Heart right ventricle (tissue), 16 donors: ENCODE data around the gene GSE1. TPM values are rescaled to one million over a fixed set of nuclear protein-coding genes. Genes with fewer than 3 reads are reported as not detected.

ENCODE experiments used
- ATAC-seq, 8 donors: fragments of 200-7000 bp; cut with Tn5 transposase; one replicate each; pipeline ENCODE4 v1.9.1; 2020; ENCODE audit warnings: mild to moderate bottlenecking in 8 of 8, moderate library complexity in 8 of 8, moderate number of reproducible peaks in 1 of 8
- DNase-seq, 2 donors: peaks; one replicate each; pipeline ENCODE4 v3.0.0-alpha.2; 2020
- H3K27ac ChIP-seq, 10 donors: fragments of 200-600 bp; sonication (generic) in 2 of 10; one replicate each; pipeline versions ENCODE4 v1.5.0 to v1.8.0; 2020 to 2022; ENCODE audit warnings: mild to moderate bottlenecking in 3 of 10
- H3K27me3 ChIP-seq, 7 donors: fragments of 200-600 bp; one replicate each; pipeline ENCODE4 v1.8.0; 2021 to 2022; ENCODE audit warnings: mild to moderate bottlenecking in 2 of 7
- H3K36me3 ChIP-seq, 9 donors: fragments of 200-600 bp; sonication (generic) in 1 of 9; one replicate each; pipeline versions ENCODE4 v1.5.0 to v1.8.0; 2020 to 2022; ENCODE audit warnings: mild to moderate bottlenecking in 2 of 9
- H3K4me1 ChIP-seq, 9 donors: fragments of 200-600 bp; sonication (generic) in 1 of 9; one replicate each; pipeline versions ENCODE4 v1.5.0 to v1.8.0; 2020 to 2022; ENCODE audit warnings: mild to moderate bottlenecking in 4 of 9
- H3K4me3 ChIP-seq, 10 donors: fragments of 200-600 bp; sonication (generic) in 2 of 10; one replicate each; pipeline versions ENCODE4 v1.5.0 to v1.8.0; 2020 to 2022; ENCODE audit warnings: mild to moderate bottlenecking in 7 of 10, moderate library complexity in 2 of 10
- H3K9me3 ChIP-seq, 11 donors: fragments of 200-600 bp in 10 of 11; sonication (generic) in 2 of 11; one replicate each; pipeline versions ENCODE4 v1.5.0 to v1.8.0; 2013 to 2022; ENCODE audit warnings: mild to moderate bottlenecking in 2 of 11, control low read depth in 1 of 11, moderate library complexity in 1 of 11
- WGBS, 2 donors: extraction: QIAGEN DNeasy Blood & Tissue Kit; methylation state at CpG; one replicate each; pipeline ENCODE4 v1.1.7; 2013; ENCODE audit warnings: inconsistent platforms in 1 of 2; 5-methylcytosine and 5-hydroxymethylcytosine counted together
- intact Hi-C, 10 donors: fragments of 100-400 bp; cut with DNase I; formaldehyde crosslinking; loops; one replicate each; pipeline versions ENCODE4 v1.11.1 to v1.14.2; 2022
- polyA plus RNA-seq, 2 donors: library from polyadenylated mRNA; stranded (reverse); fragments of 200-250 nt; gene quantifications; one replicate each; pipeline ENCODE4 v1.2.3, GENCODE V29; 2013
- total RNA-seq, 10 donors: library from RNA; stranded (reverse); fragmentation: NEBNext Ultra II Directional in 3 of 10; extraction: Animal tissue kit (Norgen Biotek cat#: 25700) in 3 of 10; gene quantifications; one replicate each; pipeline versions ENCODE4 v1.2.1 to v1.2.4, GENCODE V29; 2021 to 2023
- TF ChIP-seq, protein P1 (sequence below), 9 donors: fragments of 200-600 bp; sonication (generic) in 2 of 9; IDR thresholded peaks; one replicate each; pipeline versions ENCODE4 v1.5.0 to v1.8.0; 2021 to 2022; ENCODE audit warnings: antibody characterized with exemption in 9 of 9, mild to moderate bottlenecking in 5 of 9, moderate library complexity in 1 of 9
- donor health status: Arrhythmogenic right ventricular cardiomyopathy.
- donor health status: ischemic (EF 13 %, LVEDD 7.1; RV severe dilation, severe dysfunction).
- donor health status: healthy with polysubstance abuse.
- donor health status: DM: no; HTN: yes; CAD: no.
- donor health status: DM: no; HTN: no; CAD: no.
- donor health status: ischemic (EF 25% LVEDD 6.9; RV normal size, moderate dysfunction).
- donor health status: ischemic (EF 25% LVEDD 5.7; RV mildly dilated, moderate dysfunction).
- donor health status: healthy.
- donor health status: DM: yes; HTN: yes; CAD: no.
- donor health status: Ischemic cardiomyopathy.
- donor health status: ischemic (EF 35%, LVEDD 5.7; RV mildly dilated, moderate dysfunction).
- donor health status: nonischemic (EF 11% LVEDD 7.7; RV severe dilation, severe dysfunction).
- donor health status: DM: yes; HTN: yes; CAD: no.
- donor health status: PGD.
- donor health status: ischemic (EF 29% LVEDD 5.4; RV normal size, mild dysfunction).
- donor health status: nonischemic (EF 23%, LVEDD 6.1; RV moderate dilation, normal function).

GSE1 gene
- total and polyA plus RNA-seq, 12 donors = 15.6 to 53.2 (median 32.6) TPM

DNA sequence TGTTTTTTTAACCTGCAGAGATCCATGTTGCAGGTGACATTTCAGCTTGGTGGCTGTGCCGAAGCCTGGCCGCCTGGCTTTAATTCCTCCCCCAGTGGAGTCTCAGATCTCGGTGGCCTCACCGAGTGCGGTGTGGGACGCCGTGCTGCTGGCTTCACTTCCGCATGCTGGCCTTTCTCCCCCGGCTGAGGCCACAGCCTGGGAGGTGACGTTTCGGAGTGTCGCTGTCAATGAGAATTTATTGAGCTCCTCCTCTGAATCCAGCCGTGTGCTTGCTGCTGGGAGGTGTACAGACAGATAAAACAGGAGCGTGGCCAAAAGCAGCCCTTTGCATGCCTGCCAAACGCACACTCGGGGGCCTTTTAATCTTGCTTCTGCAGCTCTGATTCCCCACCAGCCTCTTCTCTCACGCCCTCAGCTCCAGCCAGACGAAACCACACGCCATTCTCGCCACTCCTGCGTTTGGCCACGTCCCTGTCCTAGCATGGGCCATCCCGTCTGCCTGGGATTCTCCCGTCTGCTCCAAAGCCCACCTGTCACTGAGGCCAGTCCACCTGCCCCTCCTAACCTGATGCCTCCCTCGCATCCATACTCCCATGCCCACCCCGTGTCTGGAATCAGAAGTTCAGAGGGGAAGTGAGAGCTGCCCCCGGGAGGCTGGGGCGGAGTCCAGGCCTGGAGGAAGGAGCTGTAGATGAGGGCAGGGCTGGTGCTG lies 3.6 kb downstream of the GSE1 start:
- Histone ChIP-seq H3K4me1 (peaks cover 22 to 70% (median 58%) of the 10 kb centered on the region in 9 donors), H3K27ac (peak overlapping the region; percentile 3 to 98 (median 92)), H3K27me3 (no peaks in the 10 kb centered on the region), H3K36me3 (no peaks in the 10 kb centered on the region), H3K9me3 (no peaks in the 10 kb centered on the region), H3K4me3 (peak overlapping the region in 6 of 10 donors; percentile 8 to 61 (median 18))
- DNase-seq = peak; percentile 49 to 64
- 35 to 44% methylated on average over 28 of the region's 28 CpGs for WGBS, 2 donors
- intact Hi-C loops = loop anchor here in 3 of 10 donors (10.0 kb wide), 3 partner anchors 222 to 342 kb away; no protein-coding TSS in a partner anchor
- TF ChIP-seq, protein P1, sequence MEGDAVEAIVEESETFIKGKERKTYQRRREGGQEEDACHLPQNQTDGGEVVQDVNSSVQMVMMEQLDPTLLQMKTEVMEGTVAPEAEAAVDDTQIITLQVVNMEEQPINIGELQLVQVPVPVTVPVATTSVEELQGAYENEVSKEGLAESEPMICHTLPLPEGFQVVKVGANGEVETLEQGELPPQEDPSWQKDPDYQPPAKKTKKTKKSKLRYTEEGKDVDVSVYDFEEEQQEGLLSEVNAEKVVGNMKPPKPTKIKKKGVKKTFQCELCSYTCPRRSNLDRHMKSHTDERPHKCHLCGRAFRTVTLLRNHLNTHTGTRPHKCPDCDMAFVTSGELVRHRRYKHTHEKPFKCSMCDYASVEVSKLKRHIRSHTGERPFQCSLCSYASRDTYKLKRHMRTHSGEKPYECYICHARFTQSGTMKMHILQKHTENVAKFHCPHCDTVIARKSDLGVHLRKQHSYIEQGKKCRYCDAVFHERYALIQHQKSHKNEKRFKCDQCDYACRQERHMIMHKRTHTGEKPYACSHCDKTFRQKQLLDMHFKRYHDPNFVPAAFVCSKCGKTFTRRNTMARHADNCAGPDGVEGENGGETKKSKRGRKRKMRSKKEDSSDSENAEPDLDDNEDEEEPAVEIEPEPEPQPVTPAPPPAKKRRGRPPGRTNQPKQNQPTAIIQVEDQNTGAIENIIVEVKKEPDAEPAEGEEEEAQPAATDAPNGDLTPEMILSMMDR (IDR thresholded peaks at IDR 0.05) = no peak
- ATAC-seq = peak in 5 of 8 donors; percentile 4 to 25 (median 11)

DNA sequence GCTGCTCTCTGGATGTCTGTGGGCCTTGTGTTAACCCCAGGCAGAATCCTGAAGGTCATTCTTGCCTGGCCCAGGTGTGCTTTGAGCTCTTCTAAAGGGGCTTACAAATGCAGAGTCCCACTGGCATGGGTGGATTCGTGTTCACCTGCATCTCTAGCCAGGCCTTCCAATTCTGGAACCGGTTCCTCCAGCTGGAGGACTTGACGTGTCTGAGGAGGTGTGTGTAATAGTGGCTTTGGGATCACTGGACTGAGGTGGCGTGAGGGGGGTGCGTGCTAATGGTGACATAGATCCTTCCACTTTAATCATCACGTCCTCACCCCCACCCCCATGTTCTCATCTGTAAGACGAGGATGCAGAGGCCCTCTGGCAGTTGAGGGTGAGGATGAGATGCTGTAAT lies 4.8 kb downstream of the GSE1 start:
- intact Hi-C loops = loop anchor here in 3 of 10 donors (10.0 kb wide), 3 partner anchors 223 to 343 kb away; no protein-coding TSS in a partner anchor
- no peaks in the 10 kb centered on the region for H3K36me3 ChIP-seq
- ATAC-seq = no peak
- 89 to 91% methylated on average over 7 of the region's 7 CpGs for WGBS, 2 donors
- H3K4me3 ChIP-seq = no peak overlapping the region
- DNase-seq = no peak
- H3K27ac ChIP-seq = no peak overlapping the region
- TF ChIP-seq, protein P1 (IDR thresholded peaks at IDR 0.05) = no peak
- H3K27me3 ChIP-seq = no peaks in the 10 kb centered on the region
- H3K9me3 ChIP-seq = no peaks in the 10 kb centered on the region
- peaks cover 22 to 70% (median 46%) of the 10 kb centered on the region in 9 donors for H3K4me1 ChIP-seq

DNA sequence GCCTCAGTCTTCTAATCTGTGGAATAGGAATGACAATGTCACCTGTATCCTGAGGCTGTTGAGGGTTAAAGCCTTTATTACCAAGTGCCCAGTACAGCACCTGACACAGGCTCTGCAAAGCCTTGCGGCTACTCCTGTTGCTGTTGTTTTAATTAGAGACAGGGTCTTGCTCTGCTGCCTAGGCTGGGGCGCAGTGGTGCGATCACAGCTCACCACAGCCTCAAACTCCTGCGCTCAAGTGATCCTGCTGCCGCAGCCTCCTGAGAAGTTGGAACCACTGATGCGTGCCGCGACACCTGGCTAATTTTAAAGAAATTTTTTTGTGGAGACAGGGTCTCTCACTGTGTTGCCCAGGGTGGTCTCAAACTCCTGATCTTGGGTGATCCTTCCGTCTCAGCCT lies 5.4 kb downstream of the GSE1 start:
- Histone ChIP-seq H3K4me3 (no peak overlapping the region), H3K9me3 (no peaks in the 10 kb centered on the region), H3K27ac (no peak overlapping the region), H3K36me3 (no peaks in the 10 kb centered on the region), H3K27me3 (no peaks in the 10 kb centered on the region), H3K4me1 (peaks cover 22 to 74% (median 43%) of the 10 kb centered on the region in 9 donors)
- 96 to 98% methylated on average over 9 of the region's 9 CpGs for whole genome bisulfite sequencing, 2 donors
- intact Hi-C loops = loop anchor here in 3 of 10 donors (10.0 kb wide), 3 partner anchors 224 to 344 kb away; no protein-coding TSS in a partner anchor
- no peak for DNase-seq
- TF ChIP-seq, protein P1 (IDR thresholded peaks at IDR 0.05) = no peak
- ATAC-seq = no peak

DNA sequence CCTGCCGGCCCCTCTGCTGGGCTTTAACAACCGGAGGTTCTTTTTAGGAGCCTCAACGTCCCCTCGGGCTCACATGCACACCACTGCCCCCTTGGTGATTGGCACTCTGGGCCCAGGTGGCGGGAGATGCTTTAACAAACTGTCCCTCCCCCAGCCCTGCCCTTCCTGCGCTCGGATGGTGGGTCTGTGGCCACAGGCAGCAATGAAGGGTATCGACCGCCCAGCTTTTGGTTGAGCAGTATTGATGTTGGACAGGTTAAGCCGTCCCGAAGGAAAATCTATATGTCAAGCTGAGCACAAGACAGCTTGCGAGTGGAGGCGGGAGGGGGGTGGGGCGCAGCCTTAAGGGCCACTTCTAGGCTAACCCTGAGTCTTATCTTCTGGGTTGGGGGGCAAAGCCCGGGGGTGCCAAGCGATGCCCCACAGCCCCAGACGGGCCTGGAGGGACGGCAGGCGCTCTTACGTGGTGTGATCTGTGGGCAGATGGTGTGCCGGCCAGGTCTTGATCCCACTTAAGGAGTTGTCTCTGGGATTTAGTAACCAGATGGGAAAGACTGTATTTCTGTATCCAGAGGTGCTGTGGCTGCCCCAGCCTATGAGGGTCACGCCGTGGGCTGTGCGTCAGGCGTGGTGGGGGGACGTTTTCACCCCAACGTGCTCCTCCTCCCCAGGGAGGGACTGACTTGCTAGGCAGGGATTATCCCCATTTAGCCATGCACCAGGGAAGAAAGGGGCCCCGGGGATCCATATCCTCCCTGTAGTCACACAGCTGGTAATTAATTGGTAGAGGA lies 6.2 kb downstream of the GSE1 start:
- Histone ChIP-seq H3K27ac (no peak overlapping the region), H3K4me1 (peaks cover 25 to 76% (median 42%) of the 10 kb centered on the region in 9 donors), H3K9me3 (no peaks in the 10 kb centered on the region), H3K27me3 (no peaks in the 10 kb centered on the region), H3K4me3 (no peak overlapping the region), H3K36me3 (no peaks in the 10 kb centered on the region)
- TF ChIP-seq, protein P1 (IDR thresholded peaks at IDR 0.05) = no peak
- intact Hi-C loops = loop anchor here in 3 of 10 donors (10.0 kb wide), 3 partner anchors 224 to 344 kb away; no protein-coding TSS in a partner anchor
- 91 to 92% methylated on average over 28 of the region's 28 CpGs for WGBS, 2 donors
- ATAC-seq = no peak
- DNase-seq = no peak
